Cardiac muscle cell (in vitro differentiated cells and primary cell): Measurements from ENCODE around the gene GNB3. TPM values are rescaled to one million over a fixed set of nuclear protein-coding genes. Genes with fewer than 3 reads are reported as not detected.
A peak's percentile ranks its signal among the peaks of the same experiment; 100 is the strongest.

Experiments
- DNase-seq, 2 donors: peaks; one replicate each; pipeline versions ENCODE4 v3.0.0 to v3.0.0-alpha.2; 2010 to 2017; ENCODE audit warnings: low read depth in 1 of 2, low spot score in 1 of 2
- H3K27ac ChIP-seq: fragments of 200-600 bp; sonication (generic); 2 replicates; pipeline ENCODE4 v1.5.1; 2016
- H3K27me3 ChIP-seq: fragments of 200-600 bp; sonication (generic); 2 replicates; pipeline ENCODE4 v1.6.0; 2016; ENCODE audit warnings: control low read depth
- H3K36me3 ChIP-seq: fragments of 200-600 bp; sonication (generic); 2 replicates; pipeline ENCODE4 v1.5.1; 2016; ENCODE audit warnings: control low read depth
- H3K4me1 ChIP-seq: fragments of 200-600 bp; sonication (generic); 2 replicates; pipeline ENCODE4 v1.8.1; 2017; ENCODE audit warnings: low read depth, mild to moderate bottlenecking, mixed run types
- H3K4me3 ChIP-seq: fragments of 200-600 bp; sonication (generic); 2 replicates; pipeline ENCODE4 v1.5.1; 2016; ENCODE audit warnings: mild to moderate bottlenecking
- H3K9me3 ChIP-seq: fragments of 200-600 bp; sonication (generic); 2 replicates; pipeline ENCODE4 v1.5.1; 2017; ENCODE audit warnings: low read depth, mild to moderate bottlenecking, control low read depth
- CTCF ChIP-seq: IDR thresholded peaks from 2 replicates; pipeline ENCODE4 v1.5.1; 2012; ENCODE audit warnings: low read depth, mild to moderate bottlenecking, low read length
- polyA plus RNA-seq: library from polyadenylated mRNA; unstranded; fragments of >200 nt; fragmentation: Nextera tagmentation; extraction: Ambion mirVana; gene quantifications from 2 replicates; pipeline ENCODE4 v1.2.1, GENCODE V29; 2016
- total RNA-seq: library from RNA; depleted of rRNA; stranded (reverse); fragments of >200 nt; gene quantifications from 2 replicates; pipeline ENCODE4 v1.2.3, GENCODE V29; 2016

GNB3 gene
- total and polyA plus RNA-seq, 2 experiments from 2014 or later: 1.7 to 5.2 TPM

- H3K4me3 ChIP-seq: no peak overlapping the region
- no peak for TF ChIP-seq CTCF
- no peaks in the 10 kb centered on the region for H3K36me3 ChIP-seq
- H3K9me3 ChIP-seq: no peaks in the 10 kb centered on the region
- no peaks in the 10 kb centered on the region for H3K27me3 ChIP-seq
- no peak for DNase-seq
- no peak overlapping the region for H3K27ac ChIP-seq
- peaks cover 29% of the 10 kb centered on the region for H3K4me1 ChIP-seq
Observed at GRCh38 chr12:6824085-6824775, 16.5 kb upstream of the GNB3 start.

GRCh38 chr12:6824901-6825381, 15.8 kb upstream of the GNB3 start:
- Histone ChIP-seq H3K36me3 (no peaks in the 10 kb centered on the region), H3K4me3 (no peak overlapping the region), H3K4me1 (peaks cover 29% of the 10 kb centered on the region), H3K9me3 (no peaks in the 10 kb centered on the region), H3K27ac (no peak overlapping the region), H3K27me3 (no peaks in the 10 kb centered on the region)
- peak in 1 of 2 donors; percentile 37 for DNase-seq
- TF ChIP-seq CTCF: no peak

GRCh38 chr12:6825398-6826124, 15.2 kb upstream of the GNB3 start:
- H3K4me1 ChIP-seq: peaks cover 23% of the 10 kb centered on the region
- TF ChIP-seq CTCF: peak; percentile 91
- DNase-seq: peak; percentile 86 to 89
- H3K27ac ChIP-seq: no peak overlapping the region
- no peaks in the 10 kb centered on the region for H3K9me3 ChIP-seq
- H3K36me3 ChIP-seq: peaks cover under 1% of the 10 kb centered on the region
- no peaks in the 10 kb centered on the region for H3K27me3 ChIP-seq
- H3K4me3 ChIP-seq: no peak overlapping the region

- H3K9me3 ChIP-seq: no peaks in the 10 kb centered on the region
- no peak overlapping the region for H3K27ac ChIP-seq
- no peak for DNase-seq
- peaks cover 6% of the 10 kb centered on the region for H3K36me3 ChIP-seq
- H3K27me3 ChIP-seq: no peaks in the 10 kb centered on the region
- no peak for TF ChIP-seq CTCF
- peaks cover 18% of the 10 kb centered on the region for H3K4me1 ChIP-seq
- H3K4me3 ChIP-seq: no peak overlapping the region
Observed at GRCh38 chr12:6826125-6826733, 14.5 kb upstream of the GNB3 start.

- TF ChIP-seq CTCF: no peak
- Histone ChIP-seq H3K9me3 (no peaks in the 10 kb centered on the region), H3K36me3 (peaks cover 9% of the 10 kb centered on the region), H3K27me3 (no peaks in the 10 kb centered on the region), H3K4me1 (peaks cover 17% of the 10 kb centered on the region), H3K4me3 (no peak overlapping the region), H3K27ac (peak overlapping the region; percentile 49)
- DNase-seq: no peak
Observed at GRCh38 chr12:6826734-6827436, 13.8 kb upstream of the GNB3 start.
